B cell (primary cell): ENCODE measurements around the gene COMMD1.

Source experiments
- EZH2 ChIP-seq: IDR thresholded peaks from 2 replicates; pipeline ENCODE4 v1.6.1; 2012; ENCODE audit warnings: borderline replicate concordance, low read depth, mild to moderate bottlenecking, moderate library complexity, low read length; ENCODE audit not compliant: insufficient read depth, poor library complexity, severe bottlenecking
- TF ChIP-seq, protein P1 (sequence below): fragments of 200-600 bp; IDR thresholded peaks from one replicate; pipeline ENCODE4 v1.8.0; 2022; ENCODE audit warnings: antibody characterized with exemption, mild to moderate bottlenecking

- TF ChIP-seq, protein P1, sequence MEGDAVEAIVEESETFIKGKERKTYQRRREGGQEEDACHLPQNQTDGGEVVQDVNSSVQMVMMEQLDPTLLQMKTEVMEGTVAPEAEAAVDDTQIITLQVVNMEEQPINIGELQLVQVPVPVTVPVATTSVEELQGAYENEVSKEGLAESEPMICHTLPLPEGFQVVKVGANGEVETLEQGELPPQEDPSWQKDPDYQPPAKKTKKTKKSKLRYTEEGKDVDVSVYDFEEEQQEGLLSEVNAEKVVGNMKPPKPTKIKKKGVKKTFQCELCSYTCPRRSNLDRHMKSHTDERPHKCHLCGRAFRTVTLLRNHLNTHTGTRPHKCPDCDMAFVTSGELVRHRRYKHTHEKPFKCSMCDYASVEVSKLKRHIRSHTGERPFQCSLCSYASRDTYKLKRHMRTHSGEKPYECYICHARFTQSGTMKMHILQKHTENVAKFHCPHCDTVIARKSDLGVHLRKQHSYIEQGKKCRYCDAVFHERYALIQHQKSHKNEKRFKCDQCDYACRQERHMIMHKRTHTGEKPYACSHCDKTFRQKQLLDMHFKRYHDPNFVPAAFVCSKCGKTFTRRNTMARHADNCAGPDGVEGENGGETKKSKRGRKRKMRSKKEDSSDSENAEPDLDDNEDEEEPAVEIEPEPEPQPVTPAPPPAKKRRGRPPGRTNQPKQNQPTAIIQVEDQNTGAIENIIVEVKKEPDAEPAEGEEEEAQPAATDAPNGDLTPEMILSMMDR = no peak
- no peak for TF ChIP-seq EZH2
Measured at GRCh38 chr2:62054029-62054791, 148.7 kb downstream of the COMMD1 start.
